ENCODE data around the gene ANKRD55. TPM values are rescaled to one million over a fixed set of nuclear protein-coding genes. Genes with fewer than 3 reads are reported as not detected.
"Not testable (repeated sequence)": the region's sequence is repeated elsewhere in the genome, so short reads cannot be mapped to it uniquely, and the experiment has no call there.

Gene ANKRD55
- total RNA-seq, 5 donors from 2014 or later (not counting 1 experiment from before 2014, with no cell fraction given) = 2.8 to 19.9 (median 3.4) TPM

DNA sequence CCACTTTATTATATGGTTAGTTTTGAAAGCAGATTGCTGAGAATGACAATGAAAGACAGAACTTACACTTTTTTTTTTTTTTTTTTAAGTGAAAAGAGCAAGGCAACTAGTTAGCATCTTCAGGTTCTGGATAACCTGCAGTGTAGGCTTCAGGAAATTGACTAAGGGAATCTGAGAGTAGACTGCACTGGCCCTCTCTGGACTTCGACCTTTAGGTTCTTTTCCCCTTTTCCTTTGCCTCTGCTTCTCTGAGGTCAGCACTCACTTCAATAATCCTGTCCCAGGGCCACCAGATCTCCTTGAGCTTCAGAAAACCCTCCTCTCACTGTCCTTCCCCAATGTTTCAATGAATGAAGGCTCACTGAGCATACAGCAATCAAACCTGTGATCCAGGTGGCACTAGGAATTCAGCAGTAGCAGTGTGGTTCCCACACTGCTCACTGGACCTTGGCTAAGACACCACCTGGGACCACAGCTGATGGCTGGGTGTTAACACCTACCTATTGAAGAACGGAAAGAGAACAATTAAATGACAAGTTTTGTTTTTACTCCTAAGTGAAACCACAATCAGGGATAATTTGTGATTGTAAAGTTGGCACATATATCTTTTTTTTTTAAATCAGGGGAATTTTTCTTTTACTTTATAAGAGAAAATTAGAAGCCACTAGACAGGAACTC, 152.6 kb downstream of the ANKRD55 start:
- ChIA-PET POLR2A (interaction anchor here in 1 of 2 donors (0.6 to 0.7 kb wide), 3 partner anchors 56 to 528 kb away, joined by 3 to 13 read pairs (median 7); no protein-coding TSS in a partner anchor), CTCF (interaction anchor here in 1 of 2 donors (0.6 kb wide), 1 partner anchor 10 kb away, joined by 3 read pairs; no protein-coding TSS in a partner anchor)
- Mint-ChIP-seq H3K36me3 (no peaks in the 10 kb centered on the region), H3K4me1 (peaks cover 44 to 62% (median 58%) of the 10 kb centered on the region in 3 donors), H3K27me3 (no peaks in the 10 kb centered on the region), H3K27ac (peak overlapping the region; percentile 88 to 92), H3K9me3 (peaks cover 0 to 8% (median 0%) of the 10 kb centered on the region in 3 donors), H3K4me3 (peak overlapping the region in 1 of 3 donors; percentile 66)
- Histone ChIP-seq H3K4me1 (ENCODE audit: control insufficient read depth in 1 of 2, extremely low read depth in 1 of 2, insufficient read depth in 2 of 2, low read length in 2 of 2) (peaks cover 21 to 32% of the 10 kb centered on the region in 2 experiments), H3K4me3 (ENCODE audit: control insufficient read depth in 1 of 2, extremely low read depth in 1 of 2, low read length in 1 of 2) (no peak overlapping the region), H3K27ac (ENCODE audit: low read length) (peak overlapping the region; percentile 37), H3K27me3 (replicated peaks in 1 of 2; ENCODE audit: control insufficient read depth in 2 of 2, extremely low read depth in 1 of 2, insufficient read depth in 2 of 2, low read length in 1 of 2) (no peaks in the 10 kb centered on the region), H3K36me3 (ENCODE audit: control insufficient read depth in 2 of 2, extremely low read depth in 1 of 2, insufficient read depth in 1 of 2, low read length in 1 of 2) (peaks cover 0 to 2% of the 10 kb centered on the region in 2 donors), H3K9me3 (no peaks in the 10 kb centered on the region)
- ATAC-seq (replicated peaks in 1 of 4) (peak in 3 of 4 experiments; percentile 7 to 75 (median 35)), DNase-seq (no peak)
- 80% methylated on average over 1 of the region's 2 CpGs for WGBS (ENCODE audit: insufficient coverage)

DNA sequence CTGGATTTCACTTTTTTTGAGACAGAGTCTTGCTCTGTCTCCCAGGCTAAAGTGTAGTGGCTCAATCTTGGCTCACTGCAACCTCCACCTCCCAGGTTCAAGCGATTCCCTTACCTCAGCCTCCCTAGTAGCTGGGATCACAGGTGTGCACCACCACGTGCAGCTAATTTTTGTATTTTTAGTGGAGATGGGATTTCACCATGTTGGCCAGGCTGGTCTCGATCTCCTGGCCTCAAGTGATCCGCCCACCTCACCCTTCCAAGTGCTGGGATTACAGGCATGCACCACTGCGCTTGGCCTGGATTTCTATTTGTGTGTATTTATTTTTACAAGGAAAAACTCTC, 154.0 kb downstream of the ANKRD55 start:
- H3K27me3 Mint-ChIP-seq; H3K36me3 ChIP-seq (ENCODE audit: control insufficient read depth in 2 of 2, extremely low read depth in 1 of 2, insufficient read depth in 1 of 2, low read length in 1 of 2); H3K27me3 ChIP-seq (replicated peaks in 1 of 2; ENCODE audit: control insufficient read depth in 2 of 2, extremely low read depth in 1 of 2, insufficient read depth in 2 of 2, low read length in 1 of 2); H3K4me3 Mint-ChIP-seq; DNase-seq; H3K27ac ChIP-seq (ENCODE audit: low read length); ATAC-seq (replicated peaks in 1 of 4); H3K36me3 Mint-ChIP-seq; H3K4me3 ChIP-seq (ENCODE audit: control insufficient read depth in 1 of 2, extremely low read depth in 1 of 2, low read length in 1 of 2); CTCF ChIA-PET; H3K9me3 ChIP-seq; H3K9me3 Mint-ChIP-seq: not testable (repeated sequence)
- H3K4me1 Mint-ChIP-seq = peaks cover 49 to 67% (median 57%) of the 10 kb centered on the region in 3 donors
- no CpG with 5 or more reads among the region's 5 CpGs for WGBS (ENCODE audit: insufficient coverage)
- peak overlapping the region in 1 of 2 donors; percentile 29 for H3K27ac Mint-ChIP-seq
- H3K4me1 ChIP-seq (ENCODE audit: control insufficient read depth in 1 of 2, extremely low read depth in 1 of 2, insufficient read depth in 2 of 2, low read length in 2 of 2) = peaks cover 19 to 39% of the 10 kb centered on the region in 2 experiments
- POLR2A ChIA-PET = interaction anchor here in 1 of 2 donors (1.2 kb wide), 1 partner anchor 10 kb away, joined by 7 read pairs; no protein-coding TSS in a partner anchor

DNA sequence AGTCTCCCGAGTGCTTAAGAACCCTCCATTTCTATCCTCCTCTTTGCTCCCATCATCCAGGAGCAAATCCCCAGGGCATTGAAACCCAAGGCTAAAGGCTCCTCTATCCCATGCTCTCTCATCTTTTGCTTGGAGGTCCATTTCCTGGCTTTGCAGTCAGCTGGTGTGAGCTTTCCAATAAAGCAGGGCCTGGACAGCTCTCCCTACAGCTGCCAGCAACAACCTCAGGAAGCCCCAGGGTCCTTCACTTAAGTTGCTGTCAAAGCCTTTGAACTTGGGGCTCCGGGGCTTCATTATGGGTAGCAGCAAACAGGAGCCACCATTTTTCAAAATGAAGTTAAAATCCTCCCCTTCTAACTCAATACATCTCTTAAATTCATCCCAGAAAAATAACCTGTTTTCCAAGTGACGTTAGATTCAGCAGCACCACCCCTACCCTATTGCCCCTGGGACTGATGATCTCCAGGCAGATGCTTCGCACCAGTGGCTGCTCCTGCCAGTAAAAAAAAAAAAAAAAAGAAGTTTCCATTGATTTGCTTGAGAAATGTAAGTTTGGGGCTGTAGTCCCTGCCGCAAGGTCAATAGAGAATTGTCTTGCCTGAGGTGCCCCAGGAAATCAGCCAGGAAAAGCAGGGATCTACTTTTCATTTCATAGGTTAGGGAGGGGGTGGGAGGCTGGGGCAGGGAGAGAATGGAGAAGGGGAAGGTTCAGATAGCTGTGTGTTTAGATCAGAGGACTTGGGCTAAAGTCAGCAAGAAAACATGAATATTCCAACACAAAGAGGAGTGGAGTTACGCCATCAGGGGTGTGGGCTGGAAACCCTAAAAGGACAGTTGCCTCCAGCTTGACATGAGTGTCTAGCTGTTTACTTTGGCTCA, 154.6 kb downstream of the ANKRD55 start:
- H3K9me3 ChIP-seq = no peaks in the 10 kb centered on the region
- peaks cover 23 to 43% of the 10 kb centered on the region in 2 experiments for H3K4me1 ChIP-seq (ENCODE audit: control insufficient read depth in 1 of 2, extremely low read depth in 1 of 2, insufficient read depth in 2 of 2, low read length in 2 of 2)
- Mint-ChIP-seq H3K27ac (peak overlapping the region in 1 of 2 donors; percentile 46), H3K36me3 (no peaks in the 10 kb centered on the region), H3K9me3 (peaks cover 0 to 7% (median 0%) of the 10 kb centered on the region in 3 donors), H3K4me3 (no peak overlapping the region), H3K4me1 (peaks cover 54 to 69% (median 57%) of the 10 kb centered on the region in 3 donors), H3K27me3 (no peaks in the 10 kb centered on the region)
- no peak for DNase-seq
- H3K4me3 ChIP-seq (ENCODE audit: control insufficient read depth in 1 of 2, extremely low read depth in 1 of 2, low read length in 1 of 2) = no peak overlapping the region
- no peak overlapping the region for H3K27ac ChIP-seq (ENCODE audit: low read length)
- CTCF ChIA-PET = no interaction called here
- ATAC-seq (replicated peaks in 1 of 4) = no peak
- WGBS (ENCODE audit: insufficient coverage) = 97% methylated on average over 4 of the region's 6 CpGs
- no peaks in the 10 kb centered on the region for H3K27me3 ChIP-seq (replicated peaks in 1 of 2; ENCODE audit: control insufficient read depth in 2 of 2, extremely low read depth in 1 of 2, insufficient read depth in 2 of 2, low read length in 1 of 2)
- H3K36me3 ChIP-seq (ENCODE audit: control insufficient read depth in 2 of 2, extremely low read depth in 1 of 2, insufficient read depth in 1 of 2, low read length in 1 of 2) = peaks cover 0 to 2% of the 10 kb centered on the region in 2 donors
- POLR2A ChIA-PET = interaction anchor here in 1 of 2 donors (1.2 kb wide), 1 partner anchor 10 kb away, joined by 7 read pairs; no protein-coding TSS in a partner anchor

DNA sequence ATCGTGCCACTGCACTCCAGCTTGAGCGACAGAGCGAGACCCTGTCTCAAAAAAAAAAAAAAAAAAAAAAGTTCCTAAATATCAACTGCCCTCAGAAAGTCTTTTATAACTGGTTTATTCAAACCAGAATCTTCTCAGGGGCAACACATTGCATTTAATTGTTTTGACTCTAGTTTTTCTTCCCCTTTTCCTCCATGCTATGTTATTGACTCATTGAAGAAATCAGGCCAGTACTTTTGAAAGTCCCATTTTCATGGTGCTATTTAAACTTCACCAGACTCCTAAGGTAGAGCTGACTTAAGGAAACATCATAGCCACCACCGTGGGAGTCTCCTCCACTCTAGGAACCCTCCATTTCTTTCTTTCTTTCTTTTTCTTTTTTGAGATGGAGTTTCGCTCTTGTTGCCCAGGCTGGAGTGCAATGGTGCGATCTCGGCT, 155.3 kb downstream of the ANKRD55 start:
- ChIA-PET CTCF (no interaction called here), POLR2A (interaction anchor here in 1 of 2 donors (0.7 kb wide), 1 partner anchor 12 kb away, joined by 9 read pairs; no protein-coding TSS in a partner anchor)
- Histone ChIP-seq H3K9me3 (no peaks in the 10 kb centered on the region), H3K27ac (ENCODE audit: low read length) (no peak overlapping the region), H3K4me1 (ENCODE audit: control insufficient read depth in 1 of 2, extremely low read depth in 1 of 2, insufficient read depth in 2 of 2, low read length in 2 of 2) (peaks cover 24 to 47% of the 10 kb centered on the region in 2 experiments), H3K4me3 (ENCODE audit: control insufficient read depth in 1 of 2, extremely low read depth in 1 of 2, low read length in 1 of 2) (no peak overlapping the region), H3K36me3 (ENCODE audit: control insufficient read depth in 2 of 2, extremely low read depth in 1 of 2, insufficient read depth in 1 of 2, low read length in 1 of 2) (peaks cover 0 to 2% of the 10 kb centered on the region in 2 donors), H3K27me3 (replicated peaks in 1 of 2; ENCODE audit: control insufficient read depth in 2 of 2, extremely low read depth in 1 of 2, insufficient read depth in 2 of 2, low read length in 1 of 2) (no peaks in the 10 kb centered on the region)
- WGBS (ENCODE audit: insufficient coverage) = 100% methylated on average over 3 of the region's 7 CpGs
- DNase-seq (no peak), ATAC-seq (replicated peaks in 1 of 4) (no peak)
- no peaks in the 10 kb centered on the region for H3K36me3 Mint-ChIP-seq
- H3K27ac Mint-ChIP-seq = no peak overlapping the region
- peaks cover 0 to 5% (median 0%) of the 10 kb centered on the region in 3 donors for H3K9me3 Mint-ChIP-seq
- H3K27me3 Mint-ChIP-seq = no peaks in the 10 kb centered on the region
- H3K4me3 Mint-ChIP-seq = no peak overlapping the region
- peaks cover 59 to 74% (median 60%) of the 10 kb centered on the region in 3 donors for H3K4me1 Mint-ChIP-seq

DNA sequence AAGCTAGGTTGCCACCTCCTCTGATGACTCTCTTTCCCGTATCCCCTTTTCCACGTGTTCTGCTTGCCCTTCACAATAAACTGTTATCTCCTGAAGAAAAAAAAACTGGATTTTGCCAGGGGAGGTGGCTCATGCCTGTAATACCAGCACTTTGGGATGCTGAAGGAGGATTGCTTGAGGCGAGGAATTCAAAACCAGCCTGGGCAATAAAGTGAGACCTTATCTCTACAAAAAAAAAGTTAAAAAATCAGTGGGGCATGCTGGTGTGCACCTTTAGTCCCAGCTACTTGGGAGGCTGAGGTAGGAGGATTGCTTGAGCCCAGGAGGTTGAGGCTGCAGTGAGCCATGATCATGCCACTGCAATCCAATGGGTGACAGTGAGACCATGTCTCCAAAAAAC, 156.6 kb downstream of the ANKRD55 start:
- peaks cover 0 to 2% of the 10 kb centered on the region in 2 donors for H3K36me3 ChIP-seq (ENCODE audit: control insufficient read depth in 2 of 2, extremely low read depth in 1 of 2, insufficient read depth in 1 of 2, low read length in 1 of 2)
- Mint-ChIP-seq H3K4me3 (no peak overlapping the region), H3K27ac (peak overlapping the region in 1 of 2 donors; percentile 52), H3K9me3 (no peaks in the 10 kb centered on the region), H3K36me3 (no peaks in the 10 kb centered on the region), H3K4me1 (peaks cover 60 to 71% (median 60%) of the 10 kb centered on the region in 3 donors), H3K27me3 (no peaks in the 10 kb centered on the region)
- no peak overlapping the region for H3K4me3 ChIP-seq (ENCODE audit: control insufficient read depth in 1 of 2, extremely low read depth in 1 of 2, low read length in 1 of 2)
- CTCF ChIA-PET = no interaction called here
- no CpG with 5 or more reads among the region's 3 CpGs for WGBS (ENCODE audit: insufficient coverage)
- no peaks in the 10 kb centered on the region for H3K27me3 ChIP-seq (replicated peaks in 1 of 2; ENCODE audit: control insufficient read depth in 2 of 2, extremely low read depth in 1 of 2, insufficient read depth in 2 of 2, low read length in 1 of 2)
- H3K4me1 ChIP-seq (ENCODE audit: control insufficient read depth in 1 of 2, extremely low read depth in 1 of 2, insufficient read depth in 2 of 2, low read length in 2 of 2) = peaks cover 27 to 45% of the 10 kb centered on the region in 2 experiments
- H3K9me3 ChIP-seq = no peaks in the 10 kb centered on the region
- ATAC-seq (replicated peaks in 1 of 4) (no peak), DNase-seq (no peak)
- H3K27ac ChIP-seq (ENCODE audit: low read length) = no peak overlapping the region
- POLR2A ChIA-PET = no interaction called here

DNA sequence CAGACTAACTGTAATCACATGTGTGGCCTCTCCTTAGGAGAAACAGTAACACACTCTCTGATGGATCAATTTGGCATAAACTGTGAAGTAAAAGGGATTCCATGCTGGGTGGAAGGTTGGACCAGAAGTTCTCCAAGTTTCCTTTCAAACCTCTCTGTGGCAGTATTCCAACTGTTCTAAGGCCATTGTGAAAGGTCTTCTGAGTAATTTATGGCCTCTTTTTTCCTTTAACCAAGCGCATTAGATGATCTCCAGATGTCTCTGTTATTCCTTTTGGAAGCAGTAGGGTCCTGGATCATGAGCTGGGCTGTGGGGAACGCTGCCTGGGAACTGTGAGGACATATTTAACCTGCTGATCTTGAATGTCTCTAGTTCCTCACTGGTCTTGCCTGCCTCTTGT, 157.8 kb downstream of the ANKRD55 start:
- H3K4me1 Mint-ChIP-seq = peaks cover 60 to 71% (median 60%) of the 10 kb centered on the region in 3 donors
- H3K36me3 ChIP-seq (ENCODE audit: control insufficient read depth in 2 of 2, extremely low read depth in 1 of 2, insufficient read depth in 1 of 2, low read length in 1 of 2) = peaks cover 0 to 2% of the 10 kb centered on the region in 2 donors
- WGBS (ENCODE audit: insufficient coverage) = 100% methylated on average over 1 of the region's 2 CpGs
- H3K36me3 Mint-ChIP-seq = no peaks in the 10 kb centered on the region
- H3K27ac Mint-ChIP-seq = peak overlapping the region; percentile 81 to 89
- DNase-seq (no peak), ATAC-seq (replicated peaks in 1 of 4) (no peak)
- H3K4me1 ChIP-seq (ENCODE audit: control insufficient read depth in 1 of 2, extremely low read depth in 1 of 2, insufficient read depth in 2 of 2, low read length in 2 of 2) = peaks cover 26 to 41% of the 10 kb centered on the region in 2 experiments
- no peaks in the 10 kb centered on the region for H3K9me3 Mint-ChIP-seq
- ChIA-PET POLR2A (no interaction called here), CTCF (interaction anchor here in 1 of 2 donors (1.0 kb wide), 1 partner anchor 74 kb away, joined by 3 read pairs; no protein-coding TSS in a partner anchor)
- no peaks in the 10 kb centered on the region for H3K27me3 ChIP-seq (replicated peaks in 1 of 2; ENCODE audit: control insufficient read depth in 2 of 2, extremely low read depth in 1 of 2, insufficient read depth in 2 of 2, low read length in 1 of 2)
- no peaks in the 10 kb centered on the region for H3K27me3 Mint-ChIP-seq
- no peak overlapping the region for H3K4me3 Mint-ChIP-seq
- H3K9me3 ChIP-seq = no peaks in the 10 kb centered on the region
- H3K4me3 ChIP-seq (ENCODE audit: control insufficient read depth in 1 of 2, extremely low read depth in 1 of 2, low read length in 1 of 2) = no peak overlapping the region
- H3K27ac ChIP-seq (ENCODE audit: low read length) = no peak overlapping the region

Measured in T-cell (primary cell).